Hindlimb muscle (tissue), 1 donor: Measurements from ENCODE around the gene APOBEC3H. TPM values are rescaled to one million over a fixed set of nuclear protein-coding genes. Genes with fewer than 3 reads are reported as not detected.

Source experiments
- DNase-seq: peaks from one replicate; pipeline ENCODE4 v3.0.0-alpha.2; 2013
- polyA plus RNA-seq: library from polyadenylated mRNA; unstranded; fragments of 120-200 nt; gene quantifications from one replicate; pipeline ENCODE4 v1.2.1, GENCODE V29; 2013; ENCODE audit not compliant: insufficient read length

The APOBEC3H gene
- polyA plus RNA-seq, 1 donor = not detected

- DNase-seq = no peak
Measured at GRCh38 chr22:39081598-39081997, 15.4 kb upstream of the APOBEC3H start.

- no peak for DNase-seq
Measured at GRCh38 chr22:39083212-39084165, 13.6 kb upstream of the APOBEC3H start.

GRCh38 chr22:39084666-39085065 is 12.4 kb upstream of the APOBEC3H start:
- no peak for DNase-seq

DNA sequence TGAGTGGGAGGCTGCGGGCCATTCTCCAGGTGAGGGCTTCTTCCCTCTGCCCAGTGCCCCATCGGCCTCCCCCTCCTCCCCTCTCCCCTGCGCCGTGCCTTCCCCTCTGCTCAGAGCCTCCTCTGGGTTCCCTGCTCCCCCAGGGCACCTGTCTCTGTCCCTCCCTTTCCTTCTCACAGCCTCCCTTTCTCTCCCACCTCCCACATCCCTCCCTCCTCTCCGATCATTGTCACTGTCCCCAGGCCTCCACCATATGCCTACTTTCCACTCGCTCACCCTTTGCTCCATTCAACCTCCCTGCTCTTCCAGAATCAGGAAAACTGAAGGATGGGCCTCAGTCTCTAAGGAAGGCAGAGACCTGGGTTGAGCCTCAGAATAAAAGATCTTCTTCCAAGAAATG is 9.9 kb upstream of the APOBEC3H start:
- no peak for DNase-seq

- DNase-seq = peak; percentile 49
Measured at GRCh38 chr22:39087881-39088684, 9.0 kb upstream of the APOBEC3H start.

GRCh38 chr22:39088685-39089032 is 8.4 kb upstream of the APOBEC3H start:
- DNase-seq = no peak

DNA sequence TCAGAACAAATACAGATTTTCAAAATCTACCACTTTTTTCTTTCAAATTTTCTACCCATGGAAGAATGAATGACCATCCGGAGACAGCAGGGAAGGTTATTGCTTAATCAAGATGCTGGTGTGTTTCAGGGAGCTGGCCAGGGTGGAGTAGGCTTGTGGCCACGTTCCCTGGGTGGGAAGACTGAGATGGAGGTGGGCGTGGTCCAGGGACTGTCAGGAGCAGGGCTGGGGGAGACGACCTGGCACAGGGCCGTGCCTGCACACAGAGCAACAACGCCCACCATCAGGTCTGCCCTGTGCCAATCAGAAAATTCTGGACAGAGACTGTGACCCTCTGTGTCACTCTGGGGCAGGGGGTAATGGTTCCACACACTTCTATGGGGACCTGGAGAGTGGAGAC is 7.1 kb upstream of the APOBEC3H start:
- DNase-seq = no peak

DNA sequence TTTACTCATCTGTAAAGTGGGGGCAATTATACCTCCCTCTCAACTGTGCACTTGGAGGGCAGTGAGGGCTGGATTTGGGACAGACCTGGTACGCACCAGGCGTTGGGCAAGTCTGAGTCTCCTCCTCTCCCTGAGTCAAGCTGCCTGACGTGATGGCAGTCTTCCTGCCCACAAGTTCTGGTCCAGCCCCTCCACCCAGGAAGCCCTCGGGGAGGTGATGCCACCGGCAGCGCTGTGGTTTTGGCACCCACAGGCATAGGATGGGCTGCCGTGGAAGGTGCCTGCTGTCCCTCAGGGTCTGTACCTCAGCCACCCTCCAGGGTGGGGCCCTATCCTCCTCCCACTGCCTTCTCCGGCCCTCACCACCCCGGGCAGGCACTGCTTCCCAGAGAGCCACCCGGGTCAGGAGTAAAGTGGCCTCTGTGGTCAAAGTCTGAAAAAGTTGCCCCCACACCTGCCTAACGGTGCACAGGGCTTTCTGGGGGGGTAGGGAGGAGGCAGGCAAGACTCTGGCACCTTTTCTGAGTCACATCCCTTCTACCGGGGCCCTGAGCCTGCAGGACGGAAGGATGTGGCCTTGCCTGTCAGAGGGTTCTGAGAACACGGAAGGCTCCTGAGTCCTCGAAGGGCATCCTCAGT is 6.5 kb upstream of the APOBEC3H start:
- DNase-seq = no peak

GRCh38 chr22:39091126-39092081 is 5.6 kb upstream of the APOBEC3H start:
- DNase-seq = no peak

DNA sequence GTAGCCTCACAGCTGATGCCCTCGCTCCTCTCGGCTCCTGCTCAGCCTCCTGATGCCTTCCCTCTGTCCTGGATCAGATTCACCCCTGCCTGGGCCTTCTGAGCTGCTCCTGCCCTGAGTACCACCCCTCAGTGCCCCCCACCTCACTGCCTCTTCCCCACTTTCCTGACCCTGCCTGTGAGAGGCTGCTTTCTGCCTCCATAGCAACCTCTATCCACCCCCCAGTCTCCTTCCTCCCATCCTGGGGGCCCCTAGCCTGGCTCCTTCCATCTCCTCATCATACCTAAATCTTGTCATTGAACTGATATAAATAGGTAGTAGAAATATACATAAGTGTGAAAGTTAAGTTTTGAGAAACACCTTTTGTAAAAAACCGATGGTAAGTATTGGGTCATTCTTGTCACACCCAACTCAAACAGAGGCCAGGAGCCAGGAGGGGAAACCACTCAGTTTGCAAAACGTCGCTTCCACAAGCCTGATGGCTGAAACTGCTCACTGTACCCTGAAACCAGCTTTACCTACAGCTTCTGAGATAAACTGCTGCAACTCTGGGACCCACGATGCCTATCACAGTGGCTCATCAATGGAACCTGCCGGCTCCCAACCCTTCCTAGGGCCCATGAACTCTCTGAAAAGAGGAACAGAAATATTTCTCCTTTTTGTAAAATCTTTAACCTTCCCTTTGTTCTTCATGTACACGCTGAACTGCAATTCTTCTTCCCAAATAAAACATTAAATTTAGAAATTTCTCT is 4.8 kb upstream of the APOBEC3H start:
- no peak for DNase-seq

DNA sequence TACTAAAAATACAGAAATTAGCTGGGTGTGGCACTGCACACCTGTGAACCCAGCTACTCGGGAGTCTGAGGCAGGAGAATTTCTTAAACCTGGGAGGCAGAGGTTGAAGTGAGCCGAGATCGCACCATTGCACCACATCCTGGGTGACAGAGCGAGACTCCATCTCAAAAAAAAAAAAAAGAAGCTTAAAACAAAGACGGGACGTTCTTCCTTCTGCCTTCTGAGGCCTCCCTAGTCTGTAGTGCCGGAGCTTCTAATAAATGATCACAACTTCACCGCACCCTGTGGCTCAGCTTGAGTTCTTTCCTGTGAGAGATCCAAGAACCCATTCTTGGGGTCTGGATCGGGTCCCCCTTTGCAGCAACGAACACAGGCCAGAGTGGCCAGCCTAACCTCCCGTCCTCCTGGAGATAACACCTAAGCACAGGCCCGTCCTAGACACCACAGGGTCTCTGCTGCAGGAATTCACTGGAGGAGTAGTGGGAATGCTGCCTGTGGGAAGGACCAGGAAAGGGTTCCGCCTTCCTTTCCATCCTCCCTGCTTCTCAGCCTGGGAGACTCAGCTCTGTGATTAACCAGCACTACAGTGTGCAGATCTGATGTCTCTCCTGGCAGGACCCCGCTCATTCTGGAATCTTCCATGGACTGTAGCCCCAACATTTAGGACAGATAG is 2.2 kb upstream of the APOBEC3H start:
- DNase-seq = no peak

DNA sequence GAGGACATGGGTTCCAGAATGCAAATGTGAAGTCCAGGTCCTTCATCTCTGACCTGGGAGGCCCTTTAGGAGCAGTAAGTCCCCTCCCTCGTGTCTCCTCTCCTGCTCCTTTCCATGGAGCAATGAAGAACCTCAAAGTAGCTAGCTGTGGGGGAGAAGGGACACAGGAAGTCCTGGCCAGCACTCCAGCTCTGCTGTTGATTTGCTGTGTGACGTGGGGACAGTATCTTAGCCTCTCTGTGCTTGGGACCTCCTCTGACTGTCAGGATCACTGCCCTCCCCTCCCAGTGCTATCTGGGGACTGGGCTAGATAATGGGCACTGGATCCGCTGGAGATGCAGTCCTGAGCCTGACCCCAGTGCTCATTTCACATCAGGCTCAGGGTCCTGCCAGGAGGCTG is 1.1 kb upstream of the APOBEC3H start:
- DNase-seq = no peak

GRCh38 chr22:39098026-39098425 is 982 bp downstream of the APOBEC3H start:
- DNase-seq = no peak

DNA sequence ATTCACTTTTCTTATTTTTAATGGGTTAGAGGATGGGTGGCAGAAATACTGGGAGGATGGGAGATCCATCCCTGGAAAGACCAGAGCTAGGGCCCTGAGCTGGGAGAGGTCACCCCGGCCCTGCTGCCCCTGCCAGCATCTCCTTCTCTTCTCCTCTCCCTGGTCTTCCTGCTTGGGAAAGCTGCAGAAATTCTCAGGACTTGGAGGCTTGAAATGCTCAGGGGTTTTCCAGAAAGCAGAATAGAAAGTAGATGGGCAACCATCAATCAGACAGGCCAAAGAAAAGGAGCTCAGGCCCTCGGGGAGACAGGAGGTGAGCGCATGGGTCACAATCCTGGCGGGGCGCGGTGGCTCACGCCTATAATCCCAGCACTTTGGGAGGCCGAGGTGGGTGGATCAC is 1.5 kb downstream of the APOBEC3H start:
- no peak for DNase-seq

GRCh38 chr22:39101226-39101625 is 4.2 kb downstream of the APOBEC3H start:
- DNase-seq = no peak

DNA sequence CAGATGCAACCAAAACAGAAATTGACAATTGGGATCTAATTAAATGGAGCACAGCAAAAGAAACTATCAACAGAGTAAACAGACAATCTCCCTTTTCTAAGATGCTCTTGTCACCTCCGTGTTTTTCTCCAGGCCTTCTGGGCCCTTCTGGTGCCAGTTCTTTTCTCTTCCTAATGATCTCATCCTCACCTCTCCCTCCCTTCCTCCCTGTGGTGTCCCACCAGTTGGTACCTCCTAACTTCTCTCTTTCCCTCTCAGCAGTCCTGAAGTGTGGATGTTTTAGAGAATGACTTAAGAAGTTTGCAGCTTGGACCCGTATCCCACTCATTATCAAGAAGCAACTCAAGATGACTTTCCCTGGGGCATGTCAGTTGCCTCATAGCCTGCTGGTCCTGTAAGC is 6.4 kb downstream of the APOBEC3H start:
- no peak for DNase-seq

- DNase-seq = no peak
Measured at GRCh38 chr22:39106326-39106725, 9.3 kb downstream of the APOBEC3H start.

- DNase-seq = no peak
Measured at GRCh38 chr22:39108487-39108886, 11.4 kb downstream of the APOBEC3H start.

GRCh38 chr22:39109361-39109760 is 12.3 kb downstream of the APOBEC3H start:
- DNase-seq = no peak
